ENCODE results near the gene ITGB4.

The ITGB4 gene

GRCh38 chr17:75734674-75735294 is 13.5 kb downstream of the ITGB4 start:
- TF ChIP-seq, protein P1, sequence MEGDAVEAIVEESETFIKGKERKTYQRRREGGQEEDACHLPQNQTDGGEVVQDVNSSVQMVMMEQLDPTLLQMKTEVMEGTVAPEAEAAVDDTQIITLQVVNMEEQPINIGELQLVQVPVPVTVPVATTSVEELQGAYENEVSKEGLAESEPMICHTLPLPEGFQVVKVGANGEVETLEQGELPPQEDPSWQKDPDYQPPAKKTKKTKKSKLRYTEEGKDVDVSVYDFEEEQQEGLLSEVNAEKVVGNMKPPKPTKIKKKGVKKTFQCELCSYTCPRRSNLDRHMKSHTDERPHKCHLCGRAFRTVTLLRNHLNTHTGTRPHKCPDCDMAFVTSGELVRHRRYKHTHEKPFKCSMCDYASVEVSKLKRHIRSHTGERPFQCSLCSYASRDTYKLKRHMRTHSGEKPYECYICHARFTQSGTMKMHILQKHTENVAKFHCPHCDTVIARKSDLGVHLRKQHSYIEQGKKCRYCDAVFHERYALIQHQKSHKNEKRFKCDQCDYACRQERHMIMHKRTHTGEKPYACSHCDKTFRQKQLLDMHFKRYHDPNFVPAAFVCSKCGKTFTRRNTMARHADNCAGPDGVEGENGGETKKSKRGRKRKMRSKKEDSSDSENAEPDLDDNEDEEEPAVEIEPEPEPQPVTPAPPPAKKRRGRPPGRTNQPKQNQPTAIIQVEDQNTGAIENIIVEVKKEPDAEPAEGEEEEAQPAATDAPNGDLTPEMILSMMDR (IDR thresholded peaks at IDR 0.05) = no peak

GRCh38 chr17:75736173-75736835 is 15.0 kb downstream of the ITGB4 start:
- TF ChIP-seq, protein P1 (IDR thresholded peaks at IDR 0.05) = no peak

DNA sequence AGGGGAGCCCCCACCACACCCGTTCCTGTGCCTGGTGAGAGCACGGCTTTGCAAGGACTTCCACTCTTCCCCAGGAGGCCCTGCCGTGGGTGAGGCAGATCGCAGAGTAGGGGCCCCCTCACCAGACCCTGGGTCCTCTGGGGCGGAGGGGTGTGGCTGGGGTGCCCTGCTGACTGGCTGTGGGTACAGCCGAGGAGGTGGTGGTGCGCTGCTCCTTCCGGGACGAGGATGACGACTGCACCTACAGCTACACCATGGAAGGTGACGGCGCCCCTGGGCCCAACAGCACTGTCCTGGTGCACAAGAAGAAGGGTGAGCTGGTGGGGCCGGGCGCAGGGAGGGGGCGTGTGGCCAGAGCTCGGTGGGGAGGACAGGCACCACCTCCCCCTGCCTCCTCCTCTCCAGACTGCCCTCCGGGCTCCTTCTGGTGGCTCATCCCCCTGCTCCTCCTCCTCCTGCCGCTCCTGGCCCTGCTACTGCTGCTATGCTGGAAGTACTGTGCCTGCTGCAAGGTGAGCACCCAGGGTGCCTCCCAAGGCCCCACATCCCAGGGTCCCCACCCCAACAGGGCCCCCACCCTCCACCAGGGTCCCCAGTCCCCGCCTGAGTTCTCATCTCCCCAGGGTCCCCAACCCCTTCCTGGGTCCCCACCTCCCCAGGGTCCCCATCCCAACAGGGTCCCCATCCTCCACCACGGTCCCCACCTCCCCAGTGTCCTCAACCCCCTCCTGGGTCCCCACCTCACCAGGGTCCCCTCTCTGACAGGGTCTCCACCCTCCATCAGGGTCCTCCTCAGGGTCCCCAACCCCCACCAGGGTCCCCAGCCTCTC is 16.1 kb downstream of the ITGB4 start:
- TF ChIP-seq, protein P1 (IDR thresholded peaks at IDR 0.05) = no peak

GRCh38 chr17:75738218-75738802 is 17.1 kb downstream of the ITGB4 start:
- TF ChIP-seq, protein P1 (IDR thresholded peaks at IDR 0.05) = no peak

GRCh38 chr17:75739174-75739573 is 17.9 kb downstream of the ITGB4 start:
- TF ChIP-seq, protein P1 (IDR thresholded peaks at IDR 0.05) = no peak

DNA sequence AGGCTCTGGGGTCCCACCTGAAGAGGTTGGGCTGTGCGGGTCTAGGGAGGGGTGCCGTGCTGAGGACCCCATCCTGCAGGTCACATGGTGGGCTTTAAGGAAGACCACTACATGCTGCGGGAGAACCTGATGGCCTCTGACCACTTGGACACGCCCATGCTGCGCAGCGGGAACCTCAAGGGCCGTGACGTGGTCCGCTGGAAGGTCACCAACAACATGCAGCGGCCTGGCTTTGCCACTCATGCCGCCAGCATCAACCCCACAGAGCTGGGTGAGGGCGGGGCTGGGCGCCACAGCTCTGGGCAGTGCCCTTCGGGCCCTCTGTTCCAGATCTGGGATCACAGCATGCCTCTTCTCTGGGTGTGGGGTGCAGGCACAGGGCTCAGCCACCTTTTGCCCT is 18.5 kb downstream of the ITGB4 start:
- TF ChIP-seq, protein P1 (IDR thresholded peaks at IDR 0.05) = no peak

DNA sequence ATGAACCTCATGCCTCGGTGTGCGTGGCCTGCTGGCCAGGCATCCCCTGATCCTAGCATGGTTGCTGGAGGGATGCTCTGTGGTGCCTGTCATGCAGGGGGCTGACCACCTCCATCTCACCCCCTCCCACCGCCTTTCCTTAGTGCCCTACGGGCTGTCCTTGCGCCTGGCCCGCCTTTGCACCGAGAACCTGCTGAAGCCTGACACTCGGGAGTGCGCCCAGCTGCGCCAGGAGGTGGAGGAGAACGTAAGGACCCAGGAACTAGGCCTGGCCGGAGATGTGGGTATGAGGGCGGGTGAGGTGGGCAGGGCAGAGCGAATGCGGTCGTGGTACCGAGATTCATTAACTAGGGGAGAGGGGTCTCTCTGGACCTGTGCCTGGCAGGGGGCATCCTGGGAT is 19.0 kb downstream of the ITGB4 start:
- TF ChIP-seq, protein P1 (IDR thresholded peaks at IDR 0.05) = no peak

All from LNCAP (cell line).